K562 (cell line): ENCODE data around the gene ACER2. TPM values are rescaled to one million over a fixed set of nuclear protein-coding genes. Genes with fewer than 3 reads are reported as not detected.

Source experiments
- CBFA2T3 ChIP-seq: fragments of 450-650 bp; IDR thresholded peaks from 2 replicates; pipeline ENCODE4 v1.6.1; 2017
- ESRRB ChIP-seq: fragments of 250-450 bp; sonication (Bioruptor Pico); IDR thresholded peaks from 2 replicates; pipeline ENCODE4 v1.5.0; 2020; ENCODE audit warnings: mild to moderate bottlenecking, moderate library complexity, borderline replicate concordance
- HIVEP1 ChIP-seq: fragments of 250-450 bp; sonication (Bioruptor Pico); IDR thresholded peaks from 2 replicates; pipeline ENCODE4 v1.4.0; 2020; ENCODE audit warnings: mild to moderate bottlenecking
- HMG20A ChIP-seq: fragments of 450-650 bp; formaldehyde crosslinking; conservative IDR thresholded peaks from 2 replicates; pipeline ENCODE4 v1.4.0; 2020; ENCODE audit warnings: mild to moderate bottlenecking, mixed read lengths
- HNRNPH1 ChIP-seq: fragments of 200-400 bp; formaldehyde crosslinking; optimal IDR thresholded peaks from 2 replicates; pipeline ENCODE3; 2017; ENCODE audit warnings: low read depth, mild to moderate bottlenecking, low read length, moderate library complexity
- HNRNPLL ChIP-seq: fragments of 200-400 bp; formaldehyde crosslinking; IDR thresholded peaks from 2 replicates; pipeline ENCODE4 v1.6.1; 2017; ENCODE audit warnings: low read length, low read depth, mild to moderate bottlenecking; ENCODE audit not compliant: poor library complexity, severe bottlenecking
- JUN ChIP-seq, 2 experiments: sonication (generic) in 1 of 2; formaldehyde crosslinking in 1 of 2; IDR thresholded peaks; 2 replicates each; pipeline versions ENCODE4 v1.6.1 to v1.8.0; 2012 to 2022; ENCODE audit warnings: borderline replicate concordance in 2 of 2, mild to moderate bottlenecking in 2 of 2, improper control_type of control experiment in 1 of 2, low read depth in 1 of 2, low read length in 1 of 2, missing genetic modification reagents in 1 of 2
- KDM1A ChIP-seq, 2 experiments: fragments of 450-650 bp; IDR thresholded peaks; 2 replicates each; pipeline ENCODE4 v1.6.1; 2016; ENCODE audit warnings: mild to moderate bottlenecking in 2 of 2
- KDM2B ChIP-seq: fragments of 250-450 bp; sonication (Bioruptor Pico); IDR thresholded peaks from 2 replicates; pipeline ENCODE4 v1.8.0; 2021; ENCODE audit warnings: mild to moderate bottlenecking, moderate library complexity
- KDM5B ChIP-seq: fragments of 200-600 bp; sonication (generic); IDR thresholded peaks from 2 replicates; pipeline ENCODE4 v1.6.1; 2012; ENCODE audit warnings: low read depth, mild to moderate bottlenecking, moderate library complexity, low read length, control low read depth, inconsistent platforms; ENCODE audit not compliant: insufficient replicate concordance
- MAZ ChIP-seq, 2 experiments: fragments of 450-650 bp in 1 of 2; sonication (generic) in 1 of 2; formaldehyde crosslinking; IDR thresholded peaks in 1 of 2; conservative IDR thresholded peaks in 1 of 2; 2 replicates each; pipeline versions ENCODE4 v1.4.0 to v1.5.0; 2020; ENCODE audit warnings: mild to moderate bottlenecking in 1 of 2, missing genetic modification reagents in 1 of 2
- MCM2 ChIP-seq: fragments of 450-650 bp; IDR thresholded peaks from 2 replicates; pipeline ENCODE4 v1.6.1; 2017; ENCODE audit warnings: low read depth, mild to moderate bottlenecking
- NFE2 ChIP-seq: IDR thresholded peaks from 2 replicates; pipeline ENCODE4 v1.6.1; 2014; ENCODE audit warnings: antibody characterized with exemption, low read depth
- PATZ1 ChIP-seq: fragments of 250-450 bp; sonication (Bioruptor Pico); IDR thresholded peaks from 2 replicates; pipeline ENCODE4 v1.5.0; 2020; ENCODE audit warnings: mild to moderate bottlenecking, borderline replicate concordance
- RBM14 ChIP-seq: fragments of 200-400 bp; formaldehyde crosslinking; IDR thresholded peaks from 2 replicates; pipeline ENCODE4 v1.6.1; 2018; ENCODE audit warnings: low read depth, mild to moderate bottlenecking, low read length, moderate library complexity, borderline replicate concordance; ENCODE audit not compliant: insufficient read depth
- SIRT6 ChIP-seq: IDR thresholded peaks from one replicate; pipeline ENCODE4 v1.6.1; 2012; ENCODE audit warnings: low read depth, mild to moderate bottlenecking, control low read depth, inconsistent platforms, low read length, moderate library complexity
- SMAD3 ChIP-seq: fragments of 450-650 bp; formaldehyde crosslinking; conservative IDR thresholded peaks from 2 replicates; pipeline ENCODE4 v1.4.0; 2020; ENCODE audit warnings: mild to moderate bottlenecking
- VEZF1 ChIP-seq: fragments of 200-800 bp; sonication (Bioruptor generic); IDR thresholded peaks from 2 replicates; pipeline ENCODE4 v1.6.1; 2017; ENCODE audit warnings: missing genetic modification characterization, missing compliant biosample characterization
- XRCC5 ChIP-seq: fragments of 200-400 bp; formaldehyde crosslinking; IDR thresholded peaks from 2 replicates; pipeline ENCODE4 v1.6.1; 2017; ENCODE audit warnings: low read depth, mild to moderate bottlenecking, low read length
- ZC3H4 ChIP-seq: sonication (generic); formaldehyde crosslinking; IDR thresholded peaks from 2 replicates; pipeline ENCODE4 v1.9.0; 2021; ENCODE audit warnings: missing genetic modification reagents, borderline replicate concordance
- ZFP30 ChIP-seq: fragments of 250-450 bp; sonication (Bioruptor Pico); IDR thresholded peaks from 2 replicates; pipeline ENCODE4 v1.8.0; 2022; ENCODE audit warnings: moderate library complexity, mild to moderate bottlenecking, inconsistent platforms, borderline replicate concordance
- ZNF134 ChIP-seq: fragments of 250-450 bp; sonication (Bioruptor Pico); conservative IDR thresholded peaks from 2 replicates; pipeline ENCODE4 v1.4.0; 2020
- ZNF512 ChIP-seq: IDR thresholded peaks from 2 replicates; pipeline ENCODE4 v1.6.1; 2016; ENCODE audit warnings: missing genetic modification characterization, missing compliant biosample characterization
- ZSCAN32 ChIP-seq: fragments of 450-650 bp; formaldehyde crosslinking; IDR thresholded peaks from 2 replicates; pipeline ENCODE4 v1.4.0; 2020; ENCODE audit warnings: mild to moderate bottlenecking, moderate library complexity
- polyA plus RNA-seq, 8 experiments: library from polyadenylated mRNA; depleted of rRNA in 4 of 8; stranded (reverse) in 5 of 8; unstranded in 3 of 8; fragments of >200 nt; fragmentation: Nextera tagmentation in 2 of 8; fragmentation: Illumina TruSeq in 1 of 8; extraction: Ambion mirVana in 2 of 8; extraction: Trizol in 1 of 8; gene quantifications; 2 replicates each; pipeline versions ENCODE4 v1.2.1 to v1.2.3, GENCODE V29; 2011 to 2014; ENCODE audit warnings: inconsistent platforms in 1 of 8, missing spikeins in 1 of 8
- total RNA-seq, 7 experiments: library from RNA; depleted of rRNA in 6 of 7; stranded (reverse); fragments of >200 nt in 6 of 7; fragmentation: Illumina TruSeq in 2 of 7; extraction: Trizol in 2 of 7; gene quantifications; 2 replicates each; pipeline versions ENCODE4 v1.2.1 to v1.2.3, GENCODE V29; 2011 to 2021; ENCODE audit warnings: low replicate concordance in 1 of 7

ACER2 gene
- total and polyA plus RNA-seq, 9 of the 15 experiments (the other 6 are each of a cell fraction or from before 2014, with no cell fraction given), result 0.17 to 4.6 (median 3.0) TPM

- TF ChIP-seq PATZ1 (CRISPR knock-in tag) (no peak), KDM1A (IDR thresholded peaks at IDR 0.05) (no peak), KDM2B (CRISPR knock-in tag) (no peak), SMAD3 (CRISPR knock-in tag) (no peak), ZC3H4 (no peak), CBFA2T3 (no peak), HNRNPH1 (no peak), RBM14 (no peak), MCM2 (no peak), ZNF134 (no peak), ZFP30 (CRISPR knock-in tag) (no peak), HNRNPLL (no peak), KDM5B (no peak), ESRRB (CRISPR knock-in tag) (no peak), ZNF512 (tag) (no peak), VEZF1 (CRISPR knock-in tag) (no peak), HIVEP1 (no peak), NFE2 (no peak), MAZ (CRISPR knock-in tag; conservative IDR thresholded peaks at IDR 0.05 in 1 of 2, IDR thresholded peaks at IDR 0.05 in 1 of 2) (no peak), XRCC5 (no peak), ZSCAN32 (CRISPR knock-in tag) (no peak), SIRT6 (no peak), HMG20A (no peak), JUN (IDR thresholded peaks at IDR 0.05; ENCODE audit: borderline replicate concordance, low read depth, low read length) (0 out of 2 replicates have a peak, but pooled peaks have one; percentile 4), JUN (CRISPR knock-in tag; IDR thresholded peaks at IDR 0.05; ENCODE audit: borderline replicate concordance) (no peak)
These were observed 84.5 kb downstream of the ACER2 start (continued) for GRCh38 chr9:19493174-19493811.
